Gastrocnemius medialis (tissue), 4 donors: ENCODE measurements around the gene TRIM47. TPM values are rescaled to one million over a fixed set of nuclear protein-coding genes. Genes with fewer than 3 reads are reported as not detected.
A peak's percentile ranks its signal among the peaks of the same experiment; 100 is the strongest.
"Not testable (repeated sequence)": the region's sequence is repeated elsewhere in the genome, so short reads cannot be mapped to it uniquely, and the experiment has no call there.

Source experiments
- ATAC-seq, 2 donors: fragments of 150-250 bp; one replicate each; pipeline ENCODE4 v1.9.1; 2016
- DNase-seq, 2 donors: peaks; one replicate each; pipeline ENCODE4 v3.0.0-alpha.2; 2019
- H3K27ac ChIP-seq, 4 donors: fragments of 200-600 bp; sonication (generic); 1 replicate in 1 of 4; 2 replicates in 3 of 4; pipeline ENCODE4 v1.5.1; 2016 to 2018; ENCODE audit warnings: mild to moderate bottlenecking in 2 of 4, moderate library complexity in 1 of 4
- H3K27me3 ChIP-seq, 3 donors: fragments of 200-600 bp; sonication (generic) in 2 of 3; 1 replicate in 1 of 3; 2 replicates in 2 of 3; pipeline versions ENCODE4 v1.5.1 to v1.6.0; 2016 to 2019; ENCODE audit warnings: mild to moderate bottlenecking in 1 of 3, moderate library complexity in 1 of 3
- H3K36me3 ChIP-seq, 2 donors: fragments of 200-600 bp; sonication (generic) in 1 of 2; one replicate each; pipeline ENCODE4 v1.5.1; 2017 to 2018
- H3K4me1 ChIP-seq, 2 donors: fragments of 200-600 bp; sonication (generic) in 1 of 2; one replicate each; pipeline ENCODE4 v1.5.1; 2016 to 2017; ENCODE audit warnings: mild to moderate bottlenecking in 2 of 2
- H3K4me3 ChIP-seq, 4 donors: fragments of 200-600 bp; sonication (generic) in 3 of 4; 1 replicate in 1 of 4; 2 replicates in 3 of 4; pipeline ENCODE4 v1.5.1; 2016 to 2019; ENCODE audit warnings: mild to moderate bottlenecking in 2 of 4
- H3K9me3 ChIP-seq, 3 donors: fragments of 200-600 bp; sonication (generic) in 2 of 3; 1 replicate in 1 of 3; 2 replicates in 2 of 3; pipeline ENCODE4 v1.5.1; 2016 to 2019
- POLR2A ChIP-seq, 2 donors: fragments of 450-650 bp; IDR thresholded peaks; one replicate each; pipeline ENCODE4 v1.6.1; 2017; ENCODE audit warnings: antibody characterized with exemption in 2 of 2, mild to moderate bottlenecking in 2 of 2, moderate library complexity in 2 of 2
- in situ Hi-C, 4 donors: fragments of 200-750 bp; cut with MboI; loops; one replicate each; pipeline versions ENCODE4 v1.15.0 to v1.8.0; 2017; ENCODE audit warnings: low sequenced_read_pairs in 4 of 4
- intact Hi-C: fragments of 100-400 bp; cut with DNase I; formaldehyde crosslinking; loops from one replicate; pipeline ENCODE4 v1.15.1; 2023; ENCODE audit warnings: low total_unique reads
- total RNA-seq, 4 donors: library from RNA; depleted of rRNA; stranded (reverse); fragments of >200 nt; gene quantifications; one replicate each; pipeline versions ENCODE4 v1.1.0 to v1.2.3, GENCODE V29; 2016
- TF ChIP-seq, protein P1 (sequence below), 5 experiments: fragments of 450-650 bp in 3 of 5; fragments of 200-600 bp in 2 of 5; sonication (generic) in 2 of 5; IDR thresholded peaks in 4 of 5; conservative IDR thresholded peaks in 1 of 5; 1 replicate in 4 of 5; 2 replicates in 1 of 5; pipeline ENCODE4 v1.5.1; 2016 to 2019; ENCODE audit warnings: antibody characterized with exemption in 5 of 5, mild to moderate bottlenecking in 3 of 5, moderate library complexity in 3 of 5

TRIM47 gene
- total RNA-seq, 4 donors from 2014 or later, result 9.5 to 18.4 (median 15.5) TPM

DNA sequence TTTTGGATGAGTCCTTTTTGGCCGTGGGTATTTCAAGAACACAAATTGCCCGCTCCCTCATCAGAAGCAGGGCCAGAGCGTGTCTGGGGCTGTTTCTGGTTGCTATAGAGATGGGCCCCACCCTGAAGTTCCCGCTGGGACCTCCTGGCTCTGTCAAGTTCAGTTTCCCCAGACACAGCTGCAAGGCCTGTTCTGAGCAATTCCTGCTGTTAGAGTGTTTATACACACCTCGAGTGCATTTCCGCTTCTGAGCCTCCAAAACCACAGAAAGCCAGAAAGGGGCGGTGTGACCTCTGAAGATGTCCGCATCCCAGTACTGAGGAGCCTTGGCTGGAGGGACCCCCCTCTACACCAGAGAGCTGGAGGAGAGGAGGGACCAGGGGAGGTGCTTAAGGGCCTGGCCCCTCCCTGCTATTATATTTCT is 13.9 kb downstream of the TRIM47 start:
- no peaks in the 10 kb centered on the region for H3K36me3 ChIP-seq
- in situ Hi-C loops, result no loop called here
- ATAC-seq (peak; percentile 52 to 67), DNase-seq (peak in 1 of 2 donors; percentile 73)
- no peak for TF ChIP-seq POLR2A (IDR thresholded peaks at IDR 0.05)
- TF ChIP-seq, protein P1, sequence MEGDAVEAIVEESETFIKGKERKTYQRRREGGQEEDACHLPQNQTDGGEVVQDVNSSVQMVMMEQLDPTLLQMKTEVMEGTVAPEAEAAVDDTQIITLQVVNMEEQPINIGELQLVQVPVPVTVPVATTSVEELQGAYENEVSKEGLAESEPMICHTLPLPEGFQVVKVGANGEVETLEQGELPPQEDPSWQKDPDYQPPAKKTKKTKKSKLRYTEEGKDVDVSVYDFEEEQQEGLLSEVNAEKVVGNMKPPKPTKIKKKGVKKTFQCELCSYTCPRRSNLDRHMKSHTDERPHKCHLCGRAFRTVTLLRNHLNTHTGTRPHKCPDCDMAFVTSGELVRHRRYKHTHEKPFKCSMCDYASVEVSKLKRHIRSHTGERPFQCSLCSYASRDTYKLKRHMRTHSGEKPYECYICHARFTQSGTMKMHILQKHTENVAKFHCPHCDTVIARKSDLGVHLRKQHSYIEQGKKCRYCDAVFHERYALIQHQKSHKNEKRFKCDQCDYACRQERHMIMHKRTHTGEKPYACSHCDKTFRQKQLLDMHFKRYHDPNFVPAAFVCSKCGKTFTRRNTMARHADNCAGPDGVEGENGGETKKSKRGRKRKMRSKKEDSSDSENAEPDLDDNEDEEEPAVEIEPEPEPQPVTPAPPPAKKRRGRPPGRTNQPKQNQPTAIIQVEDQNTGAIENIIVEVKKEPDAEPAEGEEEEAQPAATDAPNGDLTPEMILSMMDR (IDR thresholded peaks at IDR 0.05 in 4 of 5, conservative IDR thresholded peaks at IDR 0.05 in 1 of 5), result no peak
- no peak overlapping the region for H3K4me3 ChIP-seq
- H3K27me3 ChIP-seq, result no peaks in the 10 kb centered on the region
- intact Hi-C loops, result no loop called here
- peaks cover under 1 to 13% of the 10 kb centered on the region in 2 donors for H3K4me1 ChIP-seq
- peak overlapping the region; percentile 43 to 68 (median 60) for H3K27ac ChIP-seq
- H3K9me3 ChIP-seq, result no peaks in the 10 kb centered on the region

DNA sequence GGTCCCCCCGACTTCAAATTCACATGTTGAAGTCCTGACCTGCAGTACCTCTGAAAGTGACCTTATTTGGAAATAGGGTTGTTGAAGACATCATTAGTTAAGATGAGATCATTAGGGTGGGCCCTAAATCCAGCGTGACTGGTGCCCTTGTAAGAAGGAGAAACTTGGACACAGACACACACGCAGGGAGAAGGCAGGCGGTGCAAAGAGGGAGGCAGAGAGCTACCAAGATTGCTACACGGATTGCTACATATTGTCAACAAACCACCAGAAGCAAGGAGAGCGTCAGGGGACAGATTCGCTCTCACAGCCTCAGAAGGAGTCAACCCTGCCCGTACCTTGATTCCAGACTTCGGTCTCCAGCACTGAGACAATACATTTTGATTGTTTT is 16.5 kb downstream of the TRIM47 start:
- no peaks in the 10 kb centered on the region for H3K9me3 ChIP-seq
- intact Hi-C loops (no loop called here), in situ Hi-C loops (no loop called here)
- peak; percentile 27 to 41 for ATAC-seq
- H3K4me3 ChIP-seq, result no peak overlapping the region
- H3K4me1 ChIP-seq, result peaks cover 0 to 8% of the 10 kb centered on the region in 2 donors
- no peaks in the 10 kb centered on the region for H3K27me3 ChIP-seq
- no peak for DNase-seq
- H3K27ac ChIP-seq, result no peak overlapping the region
- no peaks in the 10 kb centered on the region for H3K36me3 ChIP-seq
- TF ChIP-seq, protein P1 (IDR thresholded peaks at IDR 0.05 in 4 of 5, conservative IDR thresholded peaks at IDR 0.05 in 1 of 5), result no peak
- no peak for TF ChIP-seq POLR2A (IDR thresholded peaks at IDR 0.05)

DNA sequence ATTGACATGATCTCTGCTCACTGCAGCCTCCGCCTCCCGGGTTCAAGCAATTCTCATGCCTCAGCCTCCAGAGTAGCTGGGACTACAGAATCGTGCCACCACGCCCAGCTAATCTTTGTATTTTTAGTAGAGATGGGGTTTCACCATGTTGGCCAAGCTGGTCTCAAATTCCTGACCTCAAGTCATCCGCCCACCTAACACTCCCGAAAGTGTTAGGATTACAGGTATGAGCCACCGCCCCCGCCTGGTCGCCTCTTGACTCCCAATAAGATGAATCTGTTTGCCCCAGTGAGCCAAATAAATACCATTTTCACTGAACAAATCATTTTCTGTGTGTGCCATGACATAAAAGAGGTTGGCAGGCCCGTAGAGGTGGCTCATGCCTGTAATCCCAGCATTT is 19.0 kb downstream of the TRIM47 start:
- peak overlapping the region; percentile 27 to 72 (median 62) for H3K27ac ChIP-seq
- H3K36me3 ChIP-seq, DNase-seq, ATAC-seq, H3K27me3 ChIP-seq, H3K4me3 ChIP-seq, H3K4me1 ChIP-seq, H3K9me3 ChIP-seq: not testable (repeated sequence)
- intact Hi-C loops (loop anchor here (10.0 kb wide), 1 partner anchor 385 kb away; the partner anchor contains the start of gene RNF157), in situ Hi-C loops (loop anchor here in 1 of 4 donors (5.0 kb wide), 1 partner anchor 82 kb away; a partner anchor contains a TSS)

DNA sequence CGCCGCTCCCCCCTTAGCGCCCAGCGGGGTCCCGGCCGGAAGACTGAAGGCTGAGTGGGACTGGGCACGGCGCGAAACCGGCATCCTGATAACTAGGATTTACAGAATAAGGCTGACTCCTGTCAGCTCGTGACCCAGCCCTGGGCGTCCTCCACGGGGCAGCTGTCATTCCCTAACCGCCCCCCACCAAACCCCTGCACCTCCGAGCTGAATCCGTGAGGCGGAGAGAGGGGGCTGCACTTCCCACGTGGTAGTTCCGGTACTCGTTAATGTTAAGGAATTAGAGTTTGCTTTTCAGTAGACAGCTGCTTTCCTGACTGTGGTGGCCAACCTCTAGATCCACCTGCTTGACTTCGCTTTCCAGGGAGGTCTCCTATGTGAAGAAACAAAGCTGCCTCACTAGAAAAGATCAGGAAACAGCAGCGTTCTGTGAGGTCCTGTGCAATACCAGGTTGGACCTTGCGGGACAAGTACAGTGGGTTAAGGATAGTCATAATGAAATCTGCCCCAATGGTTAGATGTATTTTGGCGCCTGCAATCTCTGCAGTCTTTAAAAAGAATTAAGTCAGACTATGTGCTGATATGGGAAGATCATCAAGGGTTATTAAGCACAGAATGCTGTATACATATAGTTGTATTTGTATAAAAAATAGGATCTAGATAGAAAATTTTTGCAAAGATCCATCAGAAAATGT is 22.2 kb downstream of the TRIM47 start:
- in situ Hi-C loops (loop anchor here in 1 of 4 donors (5.0 kb wide), 1 partner anchor 79 kb away; a partner anchor contains a TSS), intact Hi-C loops (loop anchor here (1.0 to 10.0 kb wide), 3 partner anchors 21 to 389 kb away; partner anchors contain the start of genes RNF157 and TRIM65)
- H3K9me3 ChIP-seq, result no peaks in the 10 kb centered on the region
- no peak for TF ChIP-seq POLR2A (IDR thresholded peaks at IDR 0.05)
- TF ChIP-seq, protein P1 (IDR thresholded peaks at IDR 0.05 in 4 of 5, conservative IDR thresholded peaks at IDR 0.05 in 1 of 5), result no peak
- H3K27me3 ChIP-seq, result no peaks in the 10 kb centered on the region
- peak overlapping the region; percentile 54 to 85 (median 78) for H3K4me3 ChIP-seq
- H3K36me3 ChIP-seq, result peaks cover 0 to 8% of the 10 kb centered on the region in 2 donors
- DNase-seq (no peak), ATAC-seq (peak in 1 of 2 donors; percentile 10)
- H3K27ac ChIP-seq, result peak overlapping the region; percentile 90 to 99 (median 96)
- peaks cover 33% of the 10 kb centered on the region in 2 donors for H3K4me1 ChIP-seq
